ENCODE results near the gene EGR2.

DNA sequence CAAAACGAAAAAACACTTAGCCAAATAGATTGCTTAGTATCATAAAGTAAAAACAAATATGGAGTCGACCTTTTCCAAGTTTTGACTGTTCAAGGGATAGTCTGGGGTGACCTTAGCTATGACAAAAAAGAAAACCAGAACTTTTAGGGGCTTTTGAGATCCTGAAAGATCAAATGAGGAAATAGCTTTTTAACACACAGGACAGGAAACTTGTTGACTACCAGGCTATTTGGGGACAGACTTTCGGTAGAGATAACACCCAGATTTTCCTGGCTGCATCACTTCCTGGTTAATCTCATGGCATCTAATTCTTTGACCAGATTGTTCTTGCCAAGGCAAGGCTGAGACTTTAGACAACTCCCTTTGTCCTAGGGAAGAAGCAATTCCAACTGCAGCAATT is 34.5 kb upstream of the EGR2 start:
- TF ChIP-seq CTCF (IDR thresholded peaks at IDR 0.05; ENCODE audit: extremely low read depth in 1 of 2, insufficient read depth in 1 of 2, low read depth in 1 of 2, low read length in 2 of 2) (no peak), GATA2 (IDR thresholded peaks at IDR 0.05; ENCODE audit: insufficient read depth, insufficient read length, low read depth, low read length) (no peak), POLR2A (IDR thresholded peaks at IDR 0.05; ENCODE audit: low read depth, low read length) (no peak), EZH2 (IDR thresholded peaks at IDR 0.05; ENCODE audit: borderline replicate concordance, low read depth, low read length, severe bottlenecking) (no peak), POLR2AphosphoS5 (IDR thresholded peaks at IDR 0.05; ENCODE audit: insufficient read depth, low read depth, low read length) (no peak)
- TF ChIP-seq, protein P1, sequence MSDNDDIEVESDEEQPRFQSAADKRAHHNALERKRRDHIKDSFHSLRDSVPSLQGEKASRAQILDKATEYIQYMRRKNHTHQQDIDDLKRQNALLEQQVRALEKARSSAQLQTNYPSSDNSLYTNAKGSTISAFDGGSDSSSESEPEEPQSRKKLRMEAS (IDR thresholded peaks at IDR 0.05; ENCODE audit: insufficient read depth, insufficient read length), result no peak
